ENCODE measurements around the gene PTPRJ. TPM values are rescaled to one million over a fixed set of nuclear protein-coding genes. Genes with fewer than 3 reads are reported as not detected.
"Not testable (repeated sequence)": the region's sequence is repeated elsewhere in the genome, so short reads cannot be mapped to it uniquely, and the experiment has no call there.

PTPRJ gene
- total RNA-seq, 1 donor from 2014 or later = 18.6 TPM

DNA sequence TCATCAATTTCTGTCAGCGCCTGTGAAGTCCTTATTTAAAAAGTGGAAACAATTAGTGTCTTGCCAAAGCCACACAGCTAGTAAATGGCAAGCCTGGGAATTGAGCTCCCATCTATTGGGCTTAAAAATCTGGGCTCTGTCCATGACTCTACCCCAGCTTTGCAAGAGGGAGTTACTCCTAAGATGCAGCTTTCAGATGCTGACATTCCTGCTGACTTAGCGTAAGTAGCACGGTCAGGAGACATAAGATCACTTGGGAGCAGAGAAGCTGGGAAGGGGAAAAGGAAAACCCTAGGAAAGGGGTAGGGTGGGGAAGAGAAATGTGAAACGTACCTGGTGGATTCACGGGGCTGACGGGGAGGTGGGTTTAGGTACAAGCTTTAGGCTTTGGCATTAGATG lies 200.3 kb downstream of the PTPRJ start:
- no peaks in the 10 kb centered on the region for H3K36me3 Mint-ChIP-seq
- TF ChIP-seq, protein P1, sequence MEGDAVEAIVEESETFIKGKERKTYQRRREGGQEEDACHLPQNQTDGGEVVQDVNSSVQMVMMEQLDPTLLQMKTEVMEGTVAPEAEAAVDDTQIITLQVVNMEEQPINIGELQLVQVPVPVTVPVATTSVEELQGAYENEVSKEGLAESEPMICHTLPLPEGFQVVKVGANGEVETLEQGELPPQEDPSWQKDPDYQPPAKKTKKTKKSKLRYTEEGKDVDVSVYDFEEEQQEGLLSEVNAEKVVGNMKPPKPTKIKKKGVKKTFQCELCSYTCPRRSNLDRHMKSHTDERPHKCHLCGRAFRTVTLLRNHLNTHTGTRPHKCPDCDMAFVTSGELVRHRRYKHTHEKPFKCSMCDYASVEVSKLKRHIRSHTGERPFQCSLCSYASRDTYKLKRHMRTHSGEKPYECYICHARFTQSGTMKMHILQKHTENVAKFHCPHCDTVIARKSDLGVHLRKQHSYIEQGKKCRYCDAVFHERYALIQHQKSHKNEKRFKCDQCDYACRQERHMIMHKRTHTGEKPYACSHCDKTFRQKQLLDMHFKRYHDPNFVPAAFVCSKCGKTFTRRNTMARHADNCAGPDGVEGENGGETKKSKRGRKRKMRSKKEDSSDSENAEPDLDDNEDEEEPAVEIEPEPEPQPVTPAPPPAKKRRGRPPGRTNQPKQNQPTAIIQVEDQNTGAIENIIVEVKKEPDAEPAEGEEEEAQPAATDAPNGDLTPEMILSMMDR (conservative IDR thresholded peaks at IDR 0.05) = no peak
- H3K4me1 Mint-ChIP-seq (ENCODE audit: unreplicated experiment) = no peaks in the 10 kb centered on the region
- H3K4me3 Mint-ChIP-seq = no peak overlapping the region
- H3K9me3 Mint-ChIP-seq = no peaks in the 10 kb centered on the region
- H3K27ac Mint-ChIP-seq = no peak overlapping the region
- H3K27me3 Mint-ChIP-seq = no peaks in the 10 kb centered on the region
- no peak for DNase-seq (ENCODE audit: extremely low spot score, unreplicated experiment)

DNA sequence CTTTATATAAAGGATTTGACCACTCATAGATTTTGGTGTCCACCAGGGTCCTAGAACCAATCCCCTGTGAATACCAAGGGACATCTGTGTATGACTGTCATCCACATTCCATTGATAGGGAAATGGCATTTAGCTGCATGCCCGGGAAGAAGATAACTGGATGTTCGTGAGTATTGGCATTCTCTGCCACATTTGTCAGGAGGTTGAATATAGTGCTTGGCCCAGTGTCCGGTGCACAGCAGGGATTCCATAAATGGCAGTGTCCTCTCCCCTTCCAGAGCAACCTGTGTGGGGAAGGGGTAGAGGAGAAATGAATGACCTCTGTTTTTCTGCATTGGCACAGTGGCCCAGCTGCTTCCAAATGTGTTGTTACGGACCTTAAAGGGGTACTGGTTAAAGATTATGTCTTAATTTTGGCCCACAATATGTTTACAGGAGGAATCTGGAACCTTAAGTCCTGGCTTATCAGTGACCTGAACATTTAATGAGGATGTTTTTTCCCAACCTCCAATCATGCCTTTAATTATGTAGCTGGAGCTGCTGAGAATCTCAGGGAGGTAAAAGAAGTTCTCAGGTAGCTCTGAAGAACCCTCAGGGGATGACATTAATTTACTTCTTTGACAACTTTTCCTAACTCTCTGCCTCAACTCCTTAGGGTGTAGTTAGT lies 202.6 kb downstream of the PTPRJ start:
- TF ChIP-seq, protein P1 (conservative IDR thresholded peaks at IDR 0.05) = no peak
- no peaks in the 10 kb centered on the region for H3K9me3 Mint-ChIP-seq
- H3K36me3 Mint-ChIP-seq = no peaks in the 10 kb centered on the region
- H3K27ac Mint-ChIP-seq = no peak overlapping the region
- no peaks in the 10 kb centered on the region for H3K4me1 Mint-ChIP-seq (ENCODE audit: unreplicated experiment)
- no peak overlapping the region for H3K4me3 Mint-ChIP-seq
- H3K27me3 Mint-ChIP-seq = no peaks in the 10 kb centered on the region
- DNase-seq (ENCODE audit: extremely low spot score, unreplicated experiment) = no peak

- Mint-ChIP-seq H3K36me3 (no peaks in the 10 kb centered on the region), H3K4me3 (no peak overlapping the region), H3K4me1 (ENCODE audit: unreplicated experiment) (no peaks in the 10 kb centered on the region), H3K27ac (no peak overlapping the region), H3K27me3 (no peaks in the 10 kb centered on the region), H3K9me3 (no peaks in the 10 kb centered on the region)
- TF ChIP-seq, protein P1 (conservative IDR thresholded peaks at IDR 0.05) = no peak
- DNase-seq (ENCODE audit: extremely low spot score, unreplicated experiment) = no peak
Observed at GRCh38 chr11:48184452-48184851, 204.1 kb downstream of the PTPRJ start.

GRCh38 chr11:48190906-48191654 lies 210.7 kb downstream of the PTPRJ start:
- not testable (repeated sequence) for H3K4me1 Mint-ChIP-seq (ENCODE audit: unreplicated experiment); H3K27me3 Mint-ChIP-seq; DNase-seq (ENCODE audit: extremely low spot score, unreplicated experiment); H3K9me3 Mint-ChIP-seq; H3K36me3 Mint-ChIP-seq; H3K27ac Mint-ChIP-seq; H3K4me3 Mint-ChIP-seq

GRCh38 chr11:48193876-48194275 lies 213.5 kb downstream of the PTPRJ start:
- no peak overlapping the region for H3K27ac Mint-ChIP-seq
- no peaks in the 10 kb centered on the region for H3K36me3 Mint-ChIP-seq
- TF ChIP-seq, protein P1 (conservative IDR thresholded peaks at IDR 0.05) = no peak
- H3K4me3 Mint-ChIP-seq = no peak overlapping the region
- no peaks in the 10 kb centered on the region for H3K4me1 Mint-ChIP-seq (ENCODE audit: unreplicated experiment)
- peaks cover 9% of the 10 kb centered on the region for H3K9me3 Mint-ChIP-seq
- no peak for DNase-seq (ENCODE audit: extremely low spot score, unreplicated experiment)
- no peaks in the 10 kb centered on the region for H3K27me3 Mint-ChIP-seq

DNA sequence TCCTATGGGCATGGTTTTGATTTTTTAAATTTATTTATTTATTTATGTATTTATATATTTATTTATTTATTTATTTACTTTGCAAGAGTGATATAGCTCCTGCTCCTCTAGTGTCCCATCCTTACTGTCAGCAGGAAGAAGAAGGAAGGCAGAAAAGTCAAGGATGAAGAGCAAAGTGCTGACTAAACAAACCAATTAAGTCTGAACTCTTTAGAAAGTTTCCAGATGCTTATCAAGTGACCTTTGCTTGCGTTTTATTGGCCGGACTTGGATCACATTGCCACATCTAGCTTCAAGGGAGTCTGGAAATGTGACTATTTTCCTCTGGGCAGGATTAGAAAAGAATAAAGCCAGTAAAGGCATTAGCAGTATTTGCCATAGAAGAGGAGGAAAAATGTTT lies 227.5 kb downstream of the PTPRJ start:
- Mint-ChIP-seq H3K4me3 (no peak overlapping the region), H3K27me3 (no peaks in the 10 kb centered on the region), H3K4me1 (ENCODE audit: unreplicated experiment) (no peaks in the 10 kb centered on the region), H3K36me3 (no peaks in the 10 kb centered on the region), H3K27ac (no peak overlapping the region), H3K9me3 (no peaks in the 10 kb centered on the region)
- no peak for DNase-seq (ENCODE audit: extremely low spot score, unreplicated experiment)
- TF ChIP-seq, protein P1 (conservative IDR thresholded peaks at IDR 0.05) = no peak

Measured in type B pancreatic cell (in vitro differentiated cells).